SH-SY5Y (cell line): Measurements from ENCODE around the gene MMS22L.

Experiments
- GATA2 ChIP-seq: IDR thresholded peaks from 2 replicates; pipeline ENCODE4 v1.6.1; 2011; ENCODE audit warnings: mild to moderate bottlenecking, low read depth, low read length
- GATA3 ChIP-seq: IDR thresholded peaks from 2 replicates; pipeline ENCODE4 v1.6.1; 2011; ENCODE audit warnings: low read depth, mild to moderate bottlenecking, low read length, moderate library complexity

DNA sequence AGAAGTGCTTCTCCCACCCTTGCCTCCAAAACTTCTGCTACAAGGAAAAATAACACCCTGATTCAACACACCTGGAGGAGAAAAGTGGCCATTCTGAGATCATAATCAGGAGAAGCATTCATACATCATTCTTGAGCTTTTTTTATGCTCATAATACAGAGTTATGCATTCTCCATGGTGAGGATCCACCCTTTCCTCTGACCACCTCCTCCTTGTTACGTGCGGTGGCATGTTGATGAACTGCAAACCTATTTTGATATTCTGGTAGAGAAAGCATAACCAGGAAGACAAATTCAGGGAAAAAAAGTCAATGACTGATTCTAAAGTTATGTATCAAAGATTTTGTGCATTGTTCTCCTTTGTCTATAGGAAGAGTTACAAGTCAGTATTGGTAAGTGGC lies 188.6 kb downstream of the MMS22L start:
- TF ChIP-seq GATA3 (no peak), GATA2 (no peak)
